Kidney (tissue), 14 donors: Measurements from ENCODE around the gene BTBD8. TPM values are rescaled to one million over a fixed set of nuclear protein-coding genes. Genes with fewer than 3 reads are reported as not detected.

ENCODE experiments used
- DNase-seq, 5 donors: peaks; one replicate each; pipeline ENCODE4 v3.0.0-alpha.2; 2013 to 2020
- FAIRE-seq: peaks from 2 replicates; lab custom pipeline; 2012; peaks lifted over from hg19 to GRCh38; lab: Jason Lieb, UNC
- H3K27ac ChIP-seq, 2 donors: one replicate each; pipeline ENCODE4 v1.7.0; 2013; ENCODE audit warnings: low read depth in 2 of 2, low read length in 2 of 2, inconsistent platforms in 1 of 2
- H3K27me3 ChIP-seq: one replicate; pipeline ENCODE4 v1.7.1; 2013; ENCODE audit warnings: low read length, inconsistent platforms; ENCODE audit not compliant: control insufficient read depth, insufficient read depth
- H3K36me3 ChIP-seq, 3 donors: one replicate each; pipeline versions ENCODE4 v1.7.0 to v1.7.1; 2013; ENCODE audit warnings: low read length in 3 of 3, control low read depth in 1 of 3, inconsistent platforms in 1 of 3; ENCODE audit not compliant: insufficient read depth in 3 of 3, control insufficient read depth in 2 of 3
- H3K4me1 ChIP-seq, 3 donors: one replicate each; pipeline versions ENCODE4 v1.7.0 to v1.7.1; 2013; ENCODE audit warnings: low read length in 3 of 3, inconsistent platforms in 1 of 3, low read depth in 1 of 3; ENCODE audit not compliant: control insufficient read depth in 2 of 3, insufficient read depth in 2 of 3
- H3K4me3 ChIP-seq, 3 donors: one replicate each; pipeline versions ENCODE4 v1.7.0 to v1.8.1; 2013; ENCODE audit warnings: low read length in 3 of 3, control low read depth in 1 of 3, inconsistent platforms in 1 of 3
- H3K9ac ChIP-seq, 3 donors: one replicate each; pipeline versions ENCODE4 v1.7.0 to v1.7.1; 2013; ENCODE audit warnings: low read length in 3 of 3, control low read depth in 1 of 3, inconsistent platforms in 1 of 3
- H3K9me3 ChIP-seq, 3 donors: one replicate each; pipeline versions ENCODE4 v1.7.0 to v1.7.1; 2013; ENCODE audit warnings: low read length in 3 of 3, control low read depth in 1 of 3, inconsistent platforms in 1 of 3; ENCODE audit not compliant: control insufficient read depth in 2 of 3, insufficient read depth in 1 of 3
- intact Hi-C: fragments of 100-400 bp; cut with DNase I; formaldehyde crosslinking; loops from one replicate; pipeline ENCODE4 v1.11.1; 2022
- polyA plus RNA-seq: library from polyadenylated mRNA; stranded (reverse); fragments of 350-450 nt; fragmentation: Illumina TruSeq; extraction: RNeasy Lipid Tissue Mini Kit (QIAGEN cat#74804); gene quantifications from one replicate; pipeline ENCODE4 v1.2.3, GENCODE V29; 2014; ENCODE audit warnings: low read depth, low replicate concordance; ENCODE audit not compliant: insufficient read depth
- total RNA-seq: library from RNA; stranded (reverse); fragmentation: NEBNext Ultra II Directional; extraction: Animal tissue kit (Norgen Biotek cat#: 25700); gene quantifications from one replicate; pipeline ENCODE4 v1.2.1, GENCODE V29; 2021
- TF ChIP-seq, protein P1 (sequence below): IDR thresholded peaks from 3 replicates; pipeline ENCODE4 v1.5.1; 2012; ENCODE audit warnings: mild to moderate bottlenecking, moderate library complexity, borderline replicate concordance; ENCODE audit not compliant: insufficient read depth; ENCODE audit errors: extremely low read depth
- donor health status: control.
- donor health status: control.
- donor health status: control.
- donor health status: control.
- donor health status: control.
- donor health status: DM: yes; HTN: yes; CAD: no.
- donor health status: Normal renal cell carcinoma (clear cell type).

Gene BTBD8
- total and polyA plus RNA-seq, 2 donors from 2014 or later: 0.99 to 5.8 TPM

DNA sequence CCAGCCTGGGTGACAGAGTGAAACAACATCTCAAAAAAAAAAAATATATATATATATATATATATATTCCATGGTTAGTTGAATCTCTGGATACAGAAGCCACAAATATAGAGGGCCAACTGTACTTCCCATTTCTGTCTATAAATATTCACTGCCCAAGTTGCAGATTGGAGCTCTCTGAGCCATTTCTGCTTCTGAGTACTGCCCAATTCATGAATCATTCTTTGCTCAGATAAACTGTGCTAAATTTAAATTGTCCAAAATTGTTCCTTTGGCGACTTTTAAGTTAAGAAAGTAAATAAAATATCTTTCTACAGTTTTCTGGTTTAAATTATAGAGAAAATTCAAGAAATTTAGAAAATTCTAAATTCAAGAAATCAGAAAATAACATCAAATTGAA, 114.4 kb downstream of the BTBD8 start:
- Histone ChIP-seq H3K4me3 (no peak overlapping the region), H3K4me1 (no peaks in the 10 kb centered on the region), H3K27me3 (no peaks in the 10 kb centered on the region), H3K27ac (no peak overlapping the region), H3K9me3 (no peaks in the 10 kb centered on the region), H3K9ac (no peak overlapping the region), H3K36me3 (no peaks in the 10 kb centered on the region)
- intact Hi-C loops: no loop called here
- DNase-seq (no peak), FAIRE-seq (no peak)
- TF ChIP-seq, protein P1, sequence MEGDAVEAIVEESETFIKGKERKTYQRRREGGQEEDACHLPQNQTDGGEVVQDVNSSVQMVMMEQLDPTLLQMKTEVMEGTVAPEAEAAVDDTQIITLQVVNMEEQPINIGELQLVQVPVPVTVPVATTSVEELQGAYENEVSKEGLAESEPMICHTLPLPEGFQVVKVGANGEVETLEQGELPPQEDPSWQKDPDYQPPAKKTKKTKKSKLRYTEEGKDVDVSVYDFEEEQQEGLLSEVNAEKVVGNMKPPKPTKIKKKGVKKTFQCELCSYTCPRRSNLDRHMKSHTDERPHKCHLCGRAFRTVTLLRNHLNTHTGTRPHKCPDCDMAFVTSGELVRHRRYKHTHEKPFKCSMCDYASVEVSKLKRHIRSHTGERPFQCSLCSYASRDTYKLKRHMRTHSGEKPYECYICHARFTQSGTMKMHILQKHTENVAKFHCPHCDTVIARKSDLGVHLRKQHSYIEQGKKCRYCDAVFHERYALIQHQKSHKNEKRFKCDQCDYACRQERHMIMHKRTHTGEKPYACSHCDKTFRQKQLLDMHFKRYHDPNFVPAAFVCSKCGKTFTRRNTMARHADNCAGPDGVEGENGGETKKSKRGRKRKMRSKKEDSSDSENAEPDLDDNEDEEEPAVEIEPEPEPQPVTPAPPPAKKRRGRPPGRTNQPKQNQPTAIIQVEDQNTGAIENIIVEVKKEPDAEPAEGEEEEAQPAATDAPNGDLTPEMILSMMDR: no peak

DNA sequence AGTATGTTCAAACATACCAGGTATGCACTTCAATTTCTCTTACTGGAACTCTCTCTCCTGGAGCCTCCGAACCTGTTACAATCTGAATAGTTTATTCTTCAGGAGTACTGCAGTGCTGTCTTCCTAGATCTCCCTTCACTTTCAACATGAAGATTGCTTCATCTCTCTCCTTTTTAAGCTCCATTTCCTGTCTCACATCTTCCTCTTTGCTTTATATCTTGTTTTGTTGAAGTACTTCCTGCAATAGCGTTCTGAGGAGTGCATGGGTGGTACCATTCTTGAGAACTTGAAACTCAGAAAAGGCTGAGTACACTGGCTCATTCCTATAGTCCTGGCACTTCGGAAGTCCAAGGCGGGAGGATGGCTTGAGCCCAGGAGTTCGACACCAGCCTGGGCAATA, 121.8 kb downstream of the BTBD8 start:
- H3K9ac ChIP-seq: no peak overlapping the region
- FAIRE-seq (no peak), DNase-seq (no peak)
- no peak overlapping the region for H3K4me3 ChIP-seq
- TF ChIP-seq, protein P1: no peak
- H3K9me3 ChIP-seq: peaks cover 0 to 6% (median 0%) of the 10 kb centered on the region in 3 donors
- no peaks in the 10 kb centered on the region for H3K27me3 ChIP-seq
- no peak overlapping the region for H3K27ac ChIP-seq
- H3K36me3 ChIP-seq: no peaks in the 10 kb centered on the region
- intact Hi-C loops: no loop called here
- no peaks in the 10 kb centered on the region for H3K4me1 ChIP-seq

DNA sequence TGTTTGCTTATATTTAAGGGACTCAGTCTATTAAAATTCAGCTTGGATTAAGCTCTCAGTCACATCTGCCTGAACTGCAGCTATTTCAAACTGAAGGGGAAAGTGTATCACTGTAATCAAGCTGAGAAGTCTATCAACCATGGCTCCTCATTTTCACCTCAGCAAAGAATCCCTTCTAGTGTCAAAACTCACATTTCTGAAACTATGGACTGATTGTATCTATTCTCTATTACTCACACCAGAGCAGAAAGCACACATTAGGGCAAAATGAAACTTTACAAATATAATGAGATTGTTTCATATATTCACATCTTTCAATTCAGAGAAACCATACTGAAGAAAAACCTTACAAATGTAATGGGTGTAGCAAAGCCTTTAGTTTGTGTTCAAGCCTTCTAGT, 123.0 kb downstream of the BTBD8 start:
- FAIRE-seq (no peak), DNase-seq (no peak)
- H3K4me3 ChIP-seq: no peak overlapping the region
- H3K9ac ChIP-seq: no peak overlapping the region
- peaks cover 0 to 6% (median 0%) of the 10 kb centered on the region in 3 donors for H3K9me3 ChIP-seq
- intact Hi-C loops: no loop called here
- no peaks in the 10 kb centered on the region for H3K36me3 ChIP-seq
- H3K27me3 ChIP-seq: no peaks in the 10 kb centered on the region
- H3K27ac ChIP-seq: no peak overlapping the region
- TF ChIP-seq, protein P1: no peak
- no peaks in the 10 kb centered on the region for H3K4me1 ChIP-seq

DNA sequence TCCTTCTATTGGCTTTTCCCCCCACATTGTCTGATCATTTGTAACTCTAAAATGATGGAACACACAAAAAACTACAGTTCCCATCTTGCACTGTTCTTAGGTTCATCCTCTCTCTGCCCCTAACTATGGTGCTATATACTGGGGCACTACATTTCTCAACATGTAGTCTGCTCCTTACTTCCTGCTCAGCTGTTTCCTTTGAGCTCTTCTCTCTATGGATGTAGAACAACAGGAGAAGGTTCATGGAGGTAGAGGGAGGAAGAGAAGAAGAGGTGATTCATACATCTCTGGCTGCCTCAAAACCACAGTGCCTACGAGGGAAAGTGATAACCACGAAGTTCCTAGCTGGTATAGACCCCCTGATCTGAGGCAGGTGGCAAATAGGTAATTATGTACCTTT, 130.6 kb downstream of the BTBD8 start:
- TF ChIP-seq, protein P1: no peak
- Histone ChIP-seq H3K9ac (no peak overlapping the region), H3K36me3 (no peaks in the 10 kb centered on the region), H3K9me3 (peaks cover 0 to 6% (median 0%) of the 10 kb centered on the region in 3 donors), H3K27ac (no peak overlapping the region), H3K4me1 (no peaks in the 10 kb centered on the region), H3K27me3 (no peaks in the 10 kb centered on the region), H3K4me3 (no peak overlapping the region)
- no peak for DNase-seq
- no peak for FAIRE-seq
- intact Hi-C loops: no loop called here
